Hepatocyte (in vitro differentiated cells): Measurements from ENCODE around the gene UCK2.

Source experiments
- CTCF ChIP-seq: fragments of 200-600 bp; sonication (generic); IDR thresholded peaks from 2 replicates; pipeline ENCODE4 v1.5.1; 2016; ENCODE audit warnings: antibody characterized with exemption, mild to moderate bottlenecking; ENCODE audit not compliant: poor library complexity
- EZH2 ChIP-seq: fragments of 200-600 bp; sonication (generic); IDR thresholded peaks from 2 replicates; pipeline ENCODE4 v1.6.1; 2016; ENCODE audit warnings: antibody characterized with exemption, mild to moderate bottlenecking, borderline replicate concordance

DNA sequence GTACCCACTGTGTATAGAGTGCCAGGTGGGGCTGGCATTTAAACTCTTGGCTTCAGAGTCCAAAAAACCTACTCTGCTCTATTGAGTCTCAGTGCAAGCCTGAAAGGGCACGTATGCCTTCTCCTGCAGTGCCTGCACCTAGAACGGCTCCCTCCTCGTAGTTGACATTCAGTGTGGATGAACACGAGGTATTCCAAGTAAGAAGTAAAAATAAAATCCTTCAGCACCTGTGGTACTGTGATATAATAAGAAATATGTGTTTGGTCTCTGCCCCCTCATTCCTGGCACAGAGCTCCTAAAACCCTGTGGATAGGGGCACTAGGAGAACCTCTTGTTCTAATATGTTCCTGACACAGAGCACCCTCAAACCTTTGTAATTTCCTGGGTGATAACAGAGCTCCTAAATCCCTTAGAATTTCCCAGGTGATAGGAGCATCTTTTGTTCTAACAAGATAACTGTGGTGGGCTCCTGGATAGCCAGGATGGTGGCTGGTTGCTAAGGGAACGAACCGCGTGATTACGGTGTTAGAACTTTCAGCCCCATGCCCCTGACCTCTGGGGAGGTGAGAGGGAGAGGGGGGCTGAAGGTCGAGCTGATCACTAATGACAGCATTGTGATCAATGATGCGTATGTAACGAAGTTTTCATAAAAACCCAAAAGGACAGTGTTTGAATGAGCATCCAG lies 16.8 kb downstream of the UCK2 start:
- TF ChIP-seq EZH2 (no peak), CTCF (no peak)
